Pancreas (tissue), 10 donors: ENCODE results near the gene KLB. TPM values are rescaled to one million over a fixed set of nuclear protein-coding genes. Genes with fewer than 3 reads are reported as not detected.
A peak's percentile ranks its signal among the peaks of the same experiment; 100 is the strongest.

ENCODE experiments used
- ATAC-seq, 4 donors: fragments of 200-7000 bp; cut with Tn5 transposase; one replicate each; pipeline versions ENCODE4 v1.8.0 to v1.9.1; 2020; ENCODE audit warnings: mild to moderate bottlenecking in 4 of 4, moderate library complexity in 4 of 4
- DNase-seq, 6 donors: peaks; one replicate each; pipeline ENCODE4 v3.0.0-alpha.2; 2020
- FAIRE-seq: peaks from 2 replicates; lab custom pipeline; 2012; peaks lifted over from hg19 to GRCh38; lab: Jason Lieb, UNC
- H3K27ac ChIP-seq, 4 donors: fragments of 200-600 bp; sonication (generic); 1 replicate in 3 of 4; 2 replicates in 1 of 4; pipeline versions ENCODE4 v1.5.0 to v1.8.0; 2020
- H3K27me3 ChIP-seq, 4 donors: fragments of 200-600 bp; one replicate each; pipeline ENCODE4 v1.8.0; 2021
- H3K36me3 ChIP-seq, 3 donors: fragments of 200-600 bp; sonication (generic) in 1 of 3; one replicate each; pipeline versions ENCODE4 v1.5.0 to v1.8.0; 2020 to 2021
- H3K4me1 ChIP-seq, 3 donors: fragments of 200-600 bp; one replicate each; pipeline ENCODE4 v1.8.0; 2021
- H3K4me3 ChIP-seq, 4 donors: fragments of 200-600 bp; sonication (generic) in 2 of 4; one replicate each; pipeline versions ENCODE4 v1.5.0 to v1.8.0; 2020 to 2021
- H3K9me3 ChIP-seq, 4 donors: fragments of 200-600 bp; one replicate each; pipeline ENCODE4 v1.8.0; 2021
- CTCF ChIP-seq, 4 donors: fragments of 200-600 bp; sonication (generic) in 3 of 4; IDR thresholded peaks; one replicate each; pipeline versions ENCODE4 v1.5.0 to v1.8.0; 2021; ENCODE audit warnings: antibody characterized with exemption in 4 of 4
- WGBS, 2 donors: extraction: QIAGEN DNeasy Blood & Tissue Kit; methylation state at CpG; one replicate each; pipeline ENCODE4 v1.1.7; 2013; 5-methylcytosine and 5-hydroxymethylcytosine counted together
- intact Hi-C, 3 donors: fragments of 100-400 bp; cut with DNase I; formaldehyde crosslinking; loops; one replicate each; pipeline versions ENCODE4 v1.11.1 to v1.14.2; 2022
- polyA plus RNA-seq, 2 donors: library from polyadenylated mRNA; stranded (reverse); fragments of 200-250 nt; gene quantifications; one replicate each; pipeline ENCODE4 v1.2.3, GENCODE V29; 2013
- total RNA-seq, 6 donors: library from RNA; stranded (reverse); fragmentation: NEBNext Ultra II Directional in 4 of 6; extraction: Animal tissue kit (Norgen Biotek cat#: 25700) in 4 of 6; gene quantifications; one replicate each; pipeline versions ENCODE4 v1.2.1 to v1.2.4, GENCODE V29; 2021 to 2023
- donor health status: healthy with polysubstance abuse.
- donor health status: DM: no; HTN: no; CAD: no; lungs with moderate emphysema.
- donor health status: DM: no; HTN: no; CAD: no.
- donor health status: control.
- donor health status: control.
- donor health status: Bipolar disorder and iron deficiency.
- donor health status: DM: yes; HTN: yes; CAD: no.
- donor health status: DM: no; HTN: no; CAD: no.
- donor health status: DM: no; HTN: no; CAD: no.
- donor health status: DM: yes; HTN: yes; CAD: no.

KLB gene
- total and polyA plus RNA-seq, 8 donors = 0.94 to 4.6 (median 2.1) TPM

GRCh38 chr4:39375478-39375877 is 31.3 kb upstream of the KLB start:
- Histone ChIP-seq H3K9me3 (no peaks in the 10 kb centered on the region), H3K4me3 (no peak overlapping the region), H3K27me3 (no peaks in the 10 kb centered on the region), H3K4me1 (no peaks in the 10 kb centered on the region), H3K36me3 (no peaks in the 10 kb centered on the region), H3K27ac (no peak overlapping the region)
- 28 to 30% methylated on average over 4 of the region's 4 CpGs for WGBS, 2 donors
- FAIRE-seq (no peak), DNase-seq (no peak), ATAC-seq (peak in 1 of 4 donors; percentile 35)
- no peak for TF ChIP-seq CTCF (IDR thresholded peaks at IDR 0.05)
- intact Hi-C loops = no loop called here

GRCh38 chr4:39383690-39384089 is 23.0 kb upstream of the KLB start:
- no peak for DNase-seq
- Histone ChIP-seq H3K4me1 (no peaks in the 10 kb centered on the region), H3K4me3 (no peak overlapping the region), H3K36me3 (no peaks in the 10 kb centered on the region), H3K27me3 (no peaks in the 10 kb centered on the region), H3K27ac (no peak overlapping the region), H3K9me3 (no peaks in the 10 kb centered on the region)
- 61 to 78% methylated on average over 1 of the region's 1 CpG for WGBS, 2 donors
- peak in 3 of 4 donors; percentile 44 to 71 (median 48) for ATAC-seq
- intact Hi-C loops = no loop called here
- TF ChIP-seq CTCF (IDR thresholded peaks at IDR 0.05) = no peak
- no peak for FAIRE-seq

- no peak for ATAC-seq
These were observed 22.2 kb upstream of the KLB start for GRCh38 chr4:39384563-39384962.

DNA sequence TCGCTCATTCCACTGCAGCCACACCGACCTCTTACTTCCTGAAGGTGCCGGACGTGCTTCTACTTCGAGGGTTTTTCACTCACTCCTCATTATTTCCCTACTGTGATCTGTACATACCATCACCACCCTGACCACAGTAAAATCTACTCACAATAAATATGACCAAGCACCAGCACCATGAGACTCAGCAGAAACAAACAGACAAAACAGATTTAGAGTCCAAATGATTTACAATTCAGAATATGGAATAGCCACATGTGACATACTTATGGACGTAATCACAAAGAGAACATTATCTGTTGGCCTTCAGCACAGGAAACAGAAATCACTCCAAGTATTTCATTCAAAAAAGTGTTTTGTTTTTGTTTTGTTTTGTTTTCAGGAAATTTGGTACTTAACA is 16.1 kb upstream of the KLB start:
- ATAC-seq = no peak

More at GRCh38 chr4:39384563-39384962, 22.2 kb upstream of the KLB start:
- no peak for TF ChIP-seq CTCF (IDR thresholded peaks at IDR 0.05)
- H3K36me3 ChIP-seq = no peaks in the 10 kb centered on the region
- H3K4me1 ChIP-seq = no peaks in the 10 kb centered on the region
- H3K27ac ChIP-seq = no peak overlapping the region
- 92 to 93% methylated on average over 11 of the region's 11 CpGs for WGBS, 2 donors
- no peaks in the 10 kb centered on the region for H3K27me3 ChIP-seq
- FAIRE-seq (no peak), DNase-seq (no peak)
- no peaks in the 10 kb centered on the region for H3K9me3 ChIP-seq
- intact Hi-C loops = no loop called here
- H3K4me3 ChIP-seq = no peak overlapping the region

More for the DNA sequence above, 16.1 kb upstream of the KLB start:
- Histone ChIP-seq H3K36me3 (no peaks in the 10 kb centered on the region), H3K4me3 (no peak overlapping the region), H3K27me3 (no peaks in the 10 kb centered on the region), H3K9me3 (no peaks in the 10 kb centered on the region), H3K27ac (no peak overlapping the region), H3K4me1 (no peaks in the 10 kb centered on the region)
- FAIRE-seq = no peak
- intact Hi-C loops = no loop called here
- no peak for DNase-seq
- no peak for TF ChIP-seq CTCF (IDR thresholded peaks at IDR 0.05)
- WGBS, 2 donors = 74 to 84% methylated on average over 6 of the region's 6 CpGs
